Measurements from ENCODE around the gene COX8A. TPM values are rescaled to one million over a fixed set of nuclear protein-coding genes. Genes with fewer than 3 reads are reported as not detected.
A peak's percentile ranks its signal among the peaks of the same experiment; 100 is the strongest.

COX8A gene
- total and polyA plus RNA-seq, 9 of the 15 experiments (the other 6 are each of a cell fraction or from before 2014, with no cell fraction given): 274 to 1,206 (median 526) TPM

GRCh38 chr11:63986156-63986931, 11.9 kb downstream of the COX8A start, which contains the start of gene OTUB1 (continued):
- TF ChIP-seq BMI1 (IDR thresholded peaks at IDR 0.05; ENCODE audit: low read length) (peak; percentile 89), HDAC1 (IDR thresholded peaks at IDR 0.05) (peak in 1 of 2 experiments; percentile 68; a peak in 1 of 4 replicates), E2F6 (IDR thresholded peaks at IDR 0.05; ENCODE audit: borderline replicate concordance in 1 of 2, extremely low read depth in 1 of 2, insufficient read depth in 1 of 2, insufficient read length in 1 of 2, low read depth in 1 of 2, low read length in 1 of 2, poor library complexity in 1 of 2, severe bottlenecking in 1 of 2) (peak in 1 of 2 experiments; percentile 16), CSDE1 (IDR thresholded peaks at IDR 0.05) (peak in 1 of 2 experiments; percentile 92; a peak in 2 of 4 replicates), KLF1 (tag; IDR thresholded peaks at IDR 0.05) (peak; percentile 55; the same call in 1 of the 2 replicates), ELF1 (tag; IDR thresholded peaks at IDR 0.05) (peak; percentile 99), POLR2AphosphoS2 (IDR thresholded peaks at IDR 0.05; ENCODE audit: low read length) (peak; percentile 31; the same call in 1 of the 2 replicates), POLR2B (IDR thresholded peaks at IDR 0.05; ENCODE audit: low read depth, partially characterized antibody) (peak; percentile 92), ZNF431 (CRISPR knock-in tag; IDR thresholded peaks at IDR 0.05) (0 out of 2 replicates have a peak, but pooled peaks have one; percentile 4), ATF1 (CRISPR knock-in tag; IDR thresholded peaks at IDR 0.05) (no peak), ATF1 (tag; IDR thresholded peaks at IDR 0.05) (peak; percentile 72), NONO (IDR thresholded peaks at IDR 0.05; ENCODE audit: low read depth in 2 of 2, low read length in 1 of 2) (peak in 1 of 2 experiments; percentile 68; a peak in 1 of 4 replicates), FOXK1 (CRISPR knock-in tag; IDR thresholded peaks at IDR 0.05; ENCODE audit: borderline replicate concordance) (0 out of 2 replicates have a peak, but pooled peaks have one; percentile 32), FIP1L1 (IDR thresholded peaks at IDR 0.05; ENCODE audit: low read depth, low read length, poor library complexity, severe bottlenecking) (peak; percentile 92), KDM4B (IDR thresholded peaks at IDR 0.05; ENCODE audit: borderline replicate concordance in 2 of 2, low read depth in 1 of 2) (peak in 1 of 2 experiments; percentile 81; a peak in 1 of 4 replicates), UBTF (IDR thresholded peaks at IDR 0.05; ENCODE audit: borderline replicate concordance in 1 of 2, low read depth in 2 of 2, low read length in 2 of 2) (0 out of 4 replicates have a peak, but pooled peaks of 1 of the 2 experiments have one; percentile 24), TAF9B (IDR thresholded peaks at IDR 0.05; ENCODE audit: partially characterized antibody) (peak; percentile 94), SP1 (CRISPR knock-in tag; IDR thresholded peaks at IDR 0.05) (peak; percentile 82), YY1 (IDR thresholded peaks at IDR 0.05; ENCODE audit: borderline replicate concordance in 1 of 3, control insufficient read depth in 1 of 3, extremely low read depth in 1 of 3, insufficient read depth in 3 of 3, insufficient read length in 1 of 3, insufficient replicate concordance in 2 of 3, low read depth in 1 of 3, low read length in 2 of 3) (peak; percentile 87 to 96 (median 95)), TBP (optimal IDR thresholded peaks at IDR 0.05; ENCODE audit: low read depth, low read length) (peak; percentile 91)

Data from K562 (cell line).